Measurements from ENCODE around the gene ZNF775.

- no peak for TF ChIP-seq CTCF (IDR thresholded peaks at IDR 0.05)
- TF ChIP-seq POLR2A (IDR thresholded peaks at IDR 0.05): no peak
Measured at GRCh38 chr7:150397346-150398107, 18.4 kb downstream of the ZNF775 start.

All from right lobe of liver (tissue), 4 donors.